T-helper 2 cell treated with Interferon-gamma antibody and Interleukin-4, amounts not matched to agents 5 μg/mL and 100 μg/mL, for 36 hours (primary cell): ENCODE measurements around the gene RPL18.

Experiments
- DNase-seq: peaks from one replicate; pipeline ENCODE4 v3.0.0; 2021; ENCODE audit warnings: low spot score
- H3K27ac Mint-ChIP-seq: one replicate; pipeline ENCODE4 v1.8.0; 2021; ENCODE audit warnings: mild to moderate bottlenecking, mixed read lengths
- H3K27me3 Mint-ChIP-seq: one replicate; pipeline ENCODE4 v1.8.0; 2021; ENCODE audit warnings: low read depth, mixed read lengths
- H3K36me3 Mint-ChIP-seq: one replicate; pipeline ENCODE4 v1.8.0; 2021; ENCODE audit warnings: low read depth, mixed read lengths
- H3K4me1 Mint-ChIP-seq: one replicate; pipeline ENCODE4 v1.8.0; 2021; ENCODE audit warnings: low read depth, mixed read lengths
- H3K4me3 Mint-ChIP-seq: one replicate; pipeline ENCODE4 v1.8.0; 2022; ENCODE audit warnings: mild to moderate bottlenecking, moderate library complexity, mixed read lengths
- H3K9me3 Mint-ChIP-seq: one replicate; pipeline ENCODE4 v1.8.0; 2021; ENCODE audit warnings: mixed read lengths

The RPL18 gene

DNA sequence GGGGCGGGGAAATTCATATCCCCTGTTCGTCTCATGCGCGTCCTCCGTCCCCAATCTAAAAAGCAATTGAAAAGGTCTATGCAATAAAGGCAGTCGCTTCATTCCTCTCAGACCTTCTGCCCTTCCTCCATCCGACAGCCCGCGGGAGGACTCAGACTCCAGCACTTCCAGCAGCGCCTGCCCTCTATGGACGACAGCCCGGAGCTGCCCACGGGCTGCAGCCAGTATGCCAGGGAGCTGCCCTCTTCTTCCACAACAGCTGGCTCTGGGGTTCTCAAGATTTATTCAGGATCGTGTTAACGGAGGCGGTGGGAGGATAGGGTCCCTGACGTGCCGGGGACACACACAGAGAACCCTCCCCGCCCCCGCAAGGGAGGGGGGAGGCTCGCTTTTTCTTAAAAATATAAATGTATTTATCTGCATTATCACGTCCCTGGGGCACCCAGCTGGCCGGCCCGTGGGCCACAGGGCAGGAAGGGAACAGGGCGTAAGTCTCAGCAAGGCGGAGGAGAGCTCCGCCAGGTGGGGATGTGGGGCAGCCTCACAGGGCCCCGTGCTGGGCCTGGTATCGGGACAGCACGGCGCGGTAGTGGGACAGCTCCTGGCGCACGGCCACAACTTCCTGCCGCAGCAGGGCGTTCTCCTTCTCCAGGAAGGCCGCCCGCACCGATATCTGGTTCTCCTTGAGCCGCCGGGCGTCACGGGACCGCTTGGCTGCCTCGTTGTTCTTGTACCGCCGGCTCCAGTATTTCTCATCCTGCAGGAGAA lies 11.5 kb upstream of the RPL18 start:
- Mint-ChIP-seq H3K36me3 (peaks cover 16% of the 10 kb centered on the region), H3K27ac (peak overlapping the region; percentile 41), H3K4me3 (no peak overlapping the region), H3K27me3 (no peaks in the 10 kb centered on the region), H3K4me1 (peaks cover 17% of the 10 kb centered on the region), H3K9me3 (no peaks in the 10 kb centered on the region)
- DNase-seq = no peak

DNA sequence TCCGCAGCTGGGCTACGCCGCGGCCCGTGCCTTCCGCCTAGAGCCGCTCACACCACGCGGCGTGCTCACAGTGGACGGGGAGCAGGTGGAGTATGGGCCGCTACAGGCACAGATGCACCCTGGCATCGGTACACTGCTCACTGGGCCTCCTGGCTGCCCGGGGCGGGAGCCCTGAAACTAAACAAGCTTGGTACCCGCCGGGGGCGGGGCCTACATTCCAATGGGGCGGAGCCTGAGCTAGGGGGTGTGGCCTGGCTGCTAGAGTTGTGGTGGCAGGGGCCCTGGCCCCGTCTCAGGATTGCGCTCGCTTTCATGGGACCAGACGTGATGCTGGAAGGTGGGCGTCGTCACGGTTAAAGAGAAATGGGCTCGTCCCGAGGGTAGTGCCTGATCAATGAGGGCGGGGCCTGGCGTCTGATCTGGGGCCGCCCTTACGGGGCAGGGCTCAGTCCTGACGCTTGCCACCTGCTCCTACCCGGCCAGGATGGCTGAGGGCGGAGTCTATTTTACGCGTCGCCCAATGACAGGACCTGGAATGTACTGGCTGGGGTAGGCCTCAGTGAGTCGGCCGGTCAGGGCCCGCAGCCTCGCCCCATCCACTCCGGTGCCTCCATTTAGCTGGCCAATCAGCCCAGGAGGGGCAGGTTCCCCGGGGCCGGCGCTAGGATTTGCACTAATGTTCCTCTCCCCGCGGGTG lies 10.8 kb upstream of the RPL18 start:
- no peak overlapping the region for H3K27ac Mint-ChIP-seq
- H3K4me3 Mint-ChIP-seq = no peak overlapping the region
- DNase-seq = no peak
- H3K27me3 Mint-ChIP-seq = no peaks in the 10 kb centered on the region
- peaks cover 16% of the 10 kb centered on the region for H3K4me1 Mint-ChIP-seq
- no peaks in the 10 kb centered on the region for H3K9me3 Mint-ChIP-seq
- H3K36me3 Mint-ChIP-seq = peaks cover 16% of the 10 kb centered on the region

DNA sequence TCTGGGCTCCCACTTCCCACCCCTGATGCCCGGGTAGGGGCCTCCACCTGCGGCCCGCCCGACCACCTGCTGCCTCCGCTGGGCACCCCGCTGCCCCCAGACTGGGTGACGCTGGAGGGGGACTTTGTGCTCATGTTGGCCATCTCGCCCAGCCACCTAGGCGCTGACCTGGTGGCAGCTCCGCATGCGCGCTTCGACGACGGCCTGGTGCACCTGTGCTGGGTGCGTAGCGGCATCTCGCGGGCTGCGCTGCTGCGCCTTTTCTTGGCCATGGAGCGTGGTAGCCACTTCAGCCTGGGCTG lies 10.3 kb upstream of the RPL18 start:
- H3K27ac Mint-ChIP-seq = no peak overlapping the region
- no peak overlapping the region for H3K4me3 Mint-ChIP-seq

DNA sequence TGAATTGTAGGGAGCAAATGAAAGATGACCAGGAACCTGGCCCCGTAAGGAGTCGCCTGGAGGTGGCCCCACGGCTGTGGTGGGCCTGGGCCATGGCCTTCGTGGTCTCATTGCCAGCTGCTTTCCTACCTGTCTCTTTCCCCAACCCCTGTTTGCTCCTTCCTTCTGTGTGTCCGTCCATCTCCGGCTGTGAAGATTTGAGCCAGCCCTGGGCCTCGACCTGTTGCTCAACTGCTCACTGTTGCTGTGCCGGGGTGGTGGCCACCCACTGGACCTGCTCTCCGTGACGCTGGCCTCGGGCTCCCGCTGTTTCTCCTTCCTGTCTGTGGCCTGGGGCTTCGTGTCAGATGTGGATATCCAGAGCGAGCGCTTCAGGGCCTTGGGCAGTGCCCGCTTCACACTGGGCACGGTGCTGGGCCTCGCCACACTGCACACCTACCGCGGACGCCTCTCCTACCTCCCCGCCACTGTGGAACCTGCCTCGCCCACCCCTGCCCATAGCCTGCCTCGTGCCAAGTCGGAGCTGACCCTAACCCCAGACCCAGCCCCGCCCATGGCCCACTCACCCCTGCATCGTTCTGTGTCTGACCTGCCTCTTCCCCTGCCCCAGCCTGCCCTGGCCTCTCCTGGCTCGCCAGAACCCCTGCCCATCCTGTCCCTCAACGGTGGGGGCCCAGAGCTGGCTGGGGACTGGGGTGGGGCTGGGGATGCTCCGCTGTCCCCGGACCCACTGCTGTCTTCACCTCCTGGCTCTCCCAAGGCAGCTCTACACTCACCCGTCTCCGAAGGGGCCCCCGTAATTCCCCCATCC lies 9.7 kb upstream of the RPL18 start:
- peak overlapping the region; percentile 65 for H3K27ac Mint-ChIP-seq
- no peak for DNase-seq
- H3K4me3 Mint-ChIP-seq = no peak overlapping the region

More for the DNA sequence above, 10.3 kb upstream of the RPL18 start:
- DNase-seq = no peak
- no peaks in the 10 kb centered on the region for H3K9me3 Mint-ChIP-seq
- peaks cover 17% of the 10 kb centered on the region for H3K4me1 Mint-ChIP-seq
- H3K36me3 Mint-ChIP-seq = peaks cover 16% of the 10 kb centered on the region
- H3K27me3 Mint-ChIP-seq = no peaks in the 10 kb centered on the region

DNA sequence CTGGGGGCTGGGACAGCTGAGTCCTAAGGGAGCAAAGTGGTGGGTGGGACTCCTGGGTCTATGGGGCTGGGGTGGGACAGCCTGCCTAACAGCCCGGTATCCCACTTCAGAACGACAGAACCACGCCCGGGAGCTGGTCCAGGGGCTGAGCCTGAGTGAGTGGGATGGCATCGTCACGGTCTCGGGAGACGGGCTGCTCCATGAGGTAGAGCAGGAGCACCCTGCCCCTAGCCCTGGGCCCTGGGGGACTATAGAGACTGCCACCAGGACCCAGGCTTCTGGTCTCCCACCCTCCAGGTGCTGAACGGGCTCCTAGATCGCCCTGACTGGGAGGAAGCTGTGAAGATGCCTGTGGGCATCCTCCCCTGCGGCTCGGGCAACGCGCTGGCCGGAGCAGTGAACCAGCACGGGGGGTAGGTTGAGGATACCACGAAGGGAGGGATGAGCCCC lies 8.9 kb upstream of the RPL18 start:
- Mint-ChIP-seq H3K4me3 (no peak overlapping the region), H3K36me3 (peaks cover 23% of the 10 kb centered on the region), H3K27me3 (no peaks in the 10 kb centered on the region), H3K4me1 (peaks cover 18% of the 10 kb centered on the region), H3K27ac (no peak overlapping the region), H3K9me3 (no peaks in the 10 kb centered on the region)
- DNase-seq = no peak

More for the DNA sequence above, 9.7 kb upstream of the RPL18 start:
- Mint-ChIP-seq H3K4me1 (peaks cover 16% of the 10 kb centered on the region), H3K27me3 (no peaks in the 10 kb centered on the region), H3K36me3 (peaks cover 18% of the 10 kb centered on the region), H3K9me3 (no peaks in the 10 kb centered on the region)

DNA sequence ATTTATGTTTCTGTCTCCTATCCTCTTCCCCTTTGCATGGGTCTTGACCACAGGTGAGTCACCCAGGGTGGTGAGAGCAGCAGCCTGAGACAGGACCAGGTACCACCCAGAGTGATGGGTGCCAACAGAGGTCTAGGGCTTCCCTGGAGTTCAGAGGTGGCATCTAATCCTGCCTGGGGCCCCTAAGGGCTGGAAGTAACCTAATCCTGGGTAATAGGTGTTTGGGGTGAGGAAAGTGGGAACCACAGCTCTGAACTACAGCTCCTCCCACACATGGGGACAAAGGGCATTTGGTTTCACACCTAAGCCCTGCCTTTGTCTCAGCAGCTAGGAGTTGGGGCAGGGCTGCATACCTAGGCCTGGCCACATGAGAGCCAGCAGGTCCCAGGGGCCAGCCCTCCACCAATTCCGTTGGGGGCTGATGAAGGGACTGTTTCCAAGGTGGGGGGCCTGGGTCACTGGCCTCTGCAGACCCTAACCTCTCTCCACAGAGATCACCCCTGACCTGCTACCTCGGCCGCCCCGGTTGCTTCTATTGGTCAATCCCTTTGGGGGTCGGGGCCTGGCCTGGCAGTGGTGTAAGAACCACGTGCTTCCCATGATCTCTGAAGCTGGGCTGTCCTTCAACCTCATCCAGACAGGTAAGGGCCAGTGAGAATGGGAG lies 8.4 kb upstream of the RPL18 start:
- H3K4me3 Mint-ChIP-seq = no peak overlapping the region
- peaks cover 20% of the 10 kb centered on the region for H3K4me1 Mint-ChIP-seq
- peaks cover 25% of the 10 kb centered on the region for H3K36me3 Mint-ChIP-seq
- no peaks in the 10 kb centered on the region for H3K27me3 Mint-ChIP-seq
- no peak for DNase-seq
- H3K9me3 Mint-ChIP-seq = no peaks in the 10 kb centered on the region
- no peak overlapping the region for H3K27ac Mint-ChIP-seq

DNA sequence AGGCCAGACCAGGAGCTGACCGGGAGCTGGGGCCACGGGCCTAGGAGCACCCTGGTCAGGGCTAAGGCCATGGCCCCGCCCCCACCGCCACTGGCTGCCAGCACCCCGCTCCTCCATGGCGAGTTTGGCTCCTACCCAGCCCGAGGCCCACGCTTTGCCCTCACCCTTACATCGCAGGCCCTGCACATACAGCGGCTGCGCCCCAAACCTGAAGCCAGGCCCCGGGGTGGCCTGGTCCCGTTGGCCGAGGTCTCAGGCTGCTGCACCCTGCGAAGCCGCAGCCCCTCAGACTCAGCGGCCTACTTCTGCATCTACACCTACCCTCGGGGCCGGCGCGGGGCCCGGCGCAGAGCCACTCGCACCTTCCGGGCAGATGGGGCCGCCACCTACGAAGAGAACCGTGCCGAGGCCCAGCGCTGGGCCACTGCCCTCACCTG lies 6.9 kb upstream of the RPL18 start:
- H3K4me1 Mint-ChIP-seq = peaks cover 21% of the 10 kb centered on the region
- DNase-seq = no peak

DNA sequence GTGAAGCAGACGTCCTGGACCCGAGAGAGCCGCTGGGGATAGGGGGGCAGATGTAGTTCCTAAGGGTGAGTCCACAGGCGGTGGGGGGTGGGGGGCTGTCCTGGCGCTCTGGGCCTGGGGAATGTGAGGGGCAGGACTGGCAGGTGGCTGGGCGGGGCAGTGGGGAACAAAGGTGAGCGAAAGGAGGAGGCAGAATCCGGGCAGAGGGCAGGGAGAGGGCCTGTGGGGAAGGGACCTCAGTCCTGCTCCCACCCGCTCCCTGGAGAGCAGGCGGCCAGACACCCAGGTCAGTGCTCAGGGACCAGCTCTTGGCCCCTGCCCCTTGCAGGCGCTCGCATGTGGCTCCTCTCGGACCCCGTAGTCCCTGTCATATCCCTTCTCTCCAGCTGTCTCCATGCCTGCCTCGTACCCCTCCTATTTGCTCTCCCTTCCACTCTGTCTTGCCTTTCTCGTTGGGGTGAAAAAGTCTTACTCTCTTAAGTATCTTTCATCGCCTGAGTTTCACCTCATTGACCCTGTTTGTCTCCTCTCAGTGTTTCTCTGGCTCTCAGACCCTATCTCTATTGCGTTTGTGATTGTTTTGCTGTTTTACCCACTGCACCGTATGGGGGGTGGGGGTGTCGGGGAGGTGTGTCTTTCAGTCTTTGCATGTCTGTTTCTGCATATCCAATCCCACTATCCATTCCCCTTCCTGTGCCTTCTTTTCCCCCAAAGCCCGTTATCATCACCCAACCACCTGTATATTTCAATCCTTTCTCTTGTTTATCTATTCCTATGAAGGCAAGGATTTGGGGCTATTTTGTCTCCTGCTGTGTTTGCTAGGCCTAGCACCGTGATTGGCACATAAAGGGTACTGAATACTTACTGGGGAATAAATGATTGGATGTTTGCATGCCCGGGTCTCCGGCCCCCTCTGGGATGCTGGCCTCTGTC lies 6.1 kb upstream of the RPL18 start:
- H3K9me3 Mint-ChIP-seq = no peaks in the 10 kb centered on the region
- H3K36me3 Mint-ChIP-seq = peaks cover 26% of the 10 kb centered on the region
- peak overlapping the region; percentile 65 for H3K27ac Mint-ChIP-seq
- DNase-seq = no peak
- H3K27me3 Mint-ChIP-seq = no peaks in the 10 kb centered on the region
- peaks cover 25% of the 10 kb centered on the region for H3K4me1 Mint-ChIP-seq
- H3K4me3 Mint-ChIP-seq = peak overlapping the region; percentile 90

More for the DNA sequence above, 6.9 kb upstream of the RPL18 start:
- Mint-ChIP-seq H3K4me3 (no peak overlapping the region), H3K36me3 (peaks cover 31% of the 10 kb centered on the region), H3K27ac (no peak overlapping the region), H3K9me3 (no peaks in the 10 kb centered on the region), H3K27me3 (no peaks in the 10 kb centered on the region)

DNA sequence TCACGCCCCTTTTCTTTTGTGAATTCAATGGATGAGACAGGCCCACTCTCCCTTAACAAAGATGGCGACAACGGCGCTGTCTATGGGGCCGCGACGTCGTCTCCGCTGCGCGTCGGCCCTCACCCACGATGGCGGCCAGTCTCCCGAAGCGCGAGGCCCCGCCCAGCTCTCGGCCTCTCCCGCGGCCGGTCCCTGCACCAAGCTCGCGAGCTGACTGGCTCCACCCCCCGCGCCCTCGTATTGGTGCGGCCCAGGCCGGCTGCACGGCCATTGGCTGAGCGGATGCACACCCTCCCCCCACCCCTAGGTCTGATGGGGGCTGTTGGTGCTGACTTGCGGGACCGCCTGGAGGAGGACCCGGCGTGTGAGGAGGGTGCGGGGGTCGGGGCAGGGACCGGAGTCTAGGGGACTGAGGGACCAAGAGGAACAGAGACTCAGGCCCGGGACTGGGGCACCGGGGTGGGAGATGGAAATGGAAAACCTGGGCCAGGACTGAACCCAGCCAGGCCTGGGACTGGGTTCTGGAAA lies 5.2 kb upstream of the RPL18 start:
- H3K9me3 Mint-ChIP-seq = no peaks in the 10 kb centered on the region
- peak overlapping the region; percentile 90 for H3K4me3 Mint-ChIP-seq
- peaks cover 32% of the 10 kb centered on the region for H3K4me1 Mint-ChIP-seq

DNA sequence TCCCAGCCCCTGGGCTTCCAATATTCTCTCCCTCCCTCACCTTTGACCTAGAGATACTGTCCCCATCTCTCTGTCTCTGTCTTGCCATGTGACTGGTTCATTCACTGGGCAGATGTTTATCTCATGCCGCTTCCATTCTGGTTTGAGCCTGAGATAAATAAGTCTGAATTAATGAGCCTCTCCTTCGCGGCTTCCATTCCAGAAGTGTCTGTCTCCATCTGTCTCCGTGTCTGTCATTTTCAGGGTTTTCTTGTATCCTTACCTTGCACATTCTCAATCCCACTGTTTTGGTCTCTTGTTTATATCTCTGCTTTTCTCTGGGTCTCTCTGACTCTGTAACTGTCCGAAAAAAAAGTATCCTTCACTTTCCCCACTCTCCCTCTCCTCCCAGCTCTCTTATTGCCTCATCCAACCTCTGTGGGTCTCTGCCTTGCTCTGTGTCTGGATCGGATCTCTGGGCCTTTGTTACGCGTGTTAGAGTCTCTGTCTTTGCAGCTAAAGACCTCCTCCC lies 4.6 kb upstream of the RPL18 start:
- Mint-ChIP-seq H3K4me3 (peak overlapping the region; percentile 90), H3K4me1 (peaks cover 32% of the 10 kb centered on the region), H3K36me3 (peaks cover 26% of the 10 kb centered on the region), H3K9me3 (no peaks in the 10 kb centered on the region), H3K27me3 (no peaks in the 10 kb centered on the region), H3K27ac (peak overlapping the region; percentile 98)
- no peak for DNase-seq

More for the DNA sequence above, 5.2 kb upstream of the RPL18 start:
- H3K27me3 Mint-ChIP-seq = no peaks in the 10 kb centered on the region
- peak overlapping the region; percentile 98 for H3K27ac Mint-ChIP-seq
- peaks cover 27% of the 10 kb centered on the region for H3K36me3 Mint-ChIP-seq
- peak; percentile 98 for DNase-seq

DNA sequence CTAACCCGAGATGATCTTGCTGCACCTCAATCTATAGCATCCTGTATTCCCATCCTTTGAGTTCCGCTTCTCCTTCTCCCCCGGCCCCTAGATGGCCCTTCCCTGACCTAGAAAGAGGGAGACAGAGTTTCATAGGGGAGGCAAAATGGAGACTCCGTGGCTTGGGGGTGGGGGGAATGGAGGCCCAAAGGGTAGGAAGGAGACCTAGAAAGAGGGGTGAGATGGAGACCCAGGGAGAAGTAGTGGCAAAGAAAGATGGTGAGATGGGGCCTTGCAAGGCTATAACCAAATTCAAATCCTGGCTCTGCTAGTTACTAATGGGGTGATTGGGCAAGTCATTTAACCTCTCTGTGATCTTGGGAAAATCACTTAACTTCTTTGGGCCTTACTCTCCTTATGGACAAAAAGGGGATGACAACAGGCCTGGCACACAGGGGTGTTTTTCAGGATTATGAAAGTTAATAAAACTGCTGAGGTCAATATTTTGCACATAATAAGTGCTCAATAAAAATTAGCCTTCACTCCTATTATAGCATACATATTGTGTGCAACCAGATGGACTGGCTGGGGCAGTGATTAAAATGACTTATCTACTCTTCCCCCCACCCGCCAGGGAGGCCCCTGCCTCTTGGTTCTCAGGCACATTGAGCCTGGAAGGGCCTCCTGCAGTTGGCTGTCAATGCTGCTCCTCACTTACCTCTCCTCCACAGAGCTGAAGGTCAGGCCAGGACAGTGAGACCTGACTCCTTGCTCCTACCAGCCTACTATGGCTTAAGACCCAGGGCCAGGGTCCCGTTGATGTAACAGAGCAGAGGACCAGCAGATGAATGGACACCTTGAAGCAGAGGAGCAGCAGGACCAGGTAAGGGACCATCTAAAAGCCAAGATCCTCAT lies 961 bp upstream of the RPL18 start:
- Mint-ChIP-seq H3K9me3 (no peaks in the 10 kb centered on the region), H3K27ac (peak overlapping the region; percentile 99), H3K4me1 (peaks cover 39% of the 10 kb centered on the region), H3K36me3 (peaks cover 59% of the 10 kb centered on the region), H3K27me3 (no peaks in the 10 kb centered on the region), H3K4me3 (peak overlapping the region; percentile 97)
- DNase-seq = no peak
